SK-N-SH (cell line): ENCODE results near the gene MFAP4. TPM values are rescaled to one million over a fixed set of nuclear protein-coding genes. Genes with fewer than 3 reads are reported as not detected.

Source experiments
- CTCF ChIA-PET: fragments of 300-600, 350-600 bp; formaldehyde crosslinking; extraction: SDS; loops from one replicate; lab custom pipeline; 2021; lab: Yijun Ruan, JAX
- POLR2A ChIA-PET: fragments of 350-600 bp; sonication (Branson Sonifier 250); formaldehyde crosslinking; extraction: SDS; loops from one replicate; lab custom pipeline; 2020; ENCODE audit warnings: antibody characterized with exemption, inconsistent platforms; lab: Yijun Ruan, JAX
- DNase-seq: peaks from one replicate; pipeline ENCODE4 v3.0.0; 2012
- H2AFZ ChIP-seq: fragments of 200-600 bp; sonication (generic); 2 replicates; pipeline ENCODE4 v1.8.1; 2016; ENCODE audit warnings: antibody characterized with exemption, mild to moderate bottlenecking, low read depth
- H3F3A ChIP-seq: fragments of 200-600 bp; sonication (generic); replicated peaks from 2 replicates; pipeline ENCODE3; 2016; ENCODE audit warnings: antibody characterized with exemption, mild to moderate bottlenecking; ENCODE audit not compliant: insufficient read depth
- H3K27ac ChIP-seq, 2 experiments: fragments of 200-500 bp in 1 of 2; fragments of 200-600 bp in 1 of 2; sonication (Bioruptor generic) in 1 of 2; sonication (generic), shearing (Covaris generic) in 1 of 2; 2 replicates each; pipeline versions ENCODE4 v1.5.1 to v1.6.1; 2014 to 2016; ENCODE audit warnings: low read depth in 2 of 2, inconsistent platforms in 1 of 2, low read length in 1 of 2, mild to moderate bottlenecking in 1 of 2, mixed read lengths in 1 of 2
- H3K27me3 ChIP-seq: fragments of 200-600 bp; sonication (generic), shearing (Covaris generic); 2 replicates; pipeline ENCODE4 v1.6.1; 2016; ENCODE audit warnings: mixed run types; ENCODE audit not compliant: insufficient read depth
- H3K36me3 ChIP-seq, 2 experiments: fragments of 200-500 bp in 1 of 2; fragments of 200-600 bp in 1 of 2; sonication (Bioruptor generic) in 1 of 2; sonication (generic) in 1 of 2; replicated peaks in 1 of 2; 2 replicates each; pipeline versions ENCODE3 to v1.5.1; 2014 to 2016; ENCODE audit warnings: low read length in 1 of 2, mild to moderate bottlenecking in 1 of 2; ENCODE audit not compliant: insufficient read depth in 2 of 2, control insufficient read depth in 1 of 2
- H3K4me1 ChIP-seq, 2 experiments: fragments of 200-500 bp in 1 of 2; fragments of 200-600 bp in 1 of 2; sonication (Bioruptor generic) in 1 of 2; sonication (generic), shearing (Covaris generic) in 1 of 2; 2 replicates each; pipeline versions ENCODE4 v1.5.1 to v1.6.1; 2014 to 2016; ENCODE audit warnings: low read depth in 1 of 2, low read length in 1 of 2, mixed run types in 1 of 2; ENCODE audit not compliant: insufficient read depth in 2 of 2, control insufficient read depth in 1 of 2
- H3K4me2 ChIP-seq: fragments of 200-600 bp; sonication (generic), shearing (Covaris generic); 2 replicates; pipeline ENCODE4 v1.6.1; 2017; ENCODE audit warnings: mixed run types
- H3K4me3 ChIP-seq, 2 experiments: fragments of 200-500 bp in 1 of 2; fragments of 200-600 bp in 1 of 2; sonication (Bioruptor generic) in 1 of 2; sonication (generic), shearing (Covaris generic) in 1 of 2; 2 replicates each; pipeline versions ENCODE4 v1.5.1 to v1.8.1; 2014 to 2016; ENCODE audit warnings: low read depth in 2 of 2, inconsistent platforms in 1 of 2, low read length in 1 of 2, mild to moderate bottlenecking in 1 of 2, mixed read lengths in 1 of 2, moderate library complexity in 1 of 2
- H3K79me2 ChIP-seq: fragments of 200-600 bp; sonication (generic); 2 replicates; pipeline ENCODE4 v1.8.1; 2017; ENCODE audit warnings: mild to moderate bottlenecking; ENCODE audit not compliant: insufficient read depth
- H3K9ac ChIP-seq: fragments of 200-600 bp; sonication (generic); 2 replicates; pipeline ENCODE4 v1.6.1; 2017; ENCODE audit warnings: mixed run types
- H3K9me2 ChIP-seq: fragments of 200-600 bp; sonication (generic); 2 replicates; pipeline ENCODE4 v1.6.1; 2017; ENCODE audit warnings: mixed run types
- H3K9me3 ChIP-seq: fragments of 200-600 bp; sonication (generic); 2 replicates; pipeline ENCODE4 v1.6.1; 2017; ENCODE audit warnings: mixed run types, mild to moderate bottlenecking, moderate library complexity
- H4K20me1 ChIP-seq: fragments of 200-600 bp; sonication (generic); 2 replicates; pipeline ENCODE4 v1.6.1; 2017; ENCODE audit warnings: mild to moderate bottlenecking, mixed run types; ENCODE audit not compliant: insufficient read depth
- EP300 ChIP-seq, 2 experiments: IDR thresholded peaks; 2 replicates each; pipeline versions ENCODE4 v1.4.0 to v1.6.1; 2012; ENCODE audit warnings: borderline replicate concordance in 1 of 2, low read depth in 1 of 2, low read length in 1 of 2
- MEF2A ChIP-seq: IDR thresholded peaks from 2 replicates; pipeline ENCODE4 v1.4.0; 2012; ENCODE audit warnings: low read depth, borderline replicate concordance
- NRF1 ChIP-seq: IDR thresholded peaks from 2 replicates; pipeline ENCODE4 v1.6.1; 2012; ENCODE audit warnings: low read depth, mild to moderate bottlenecking, low read length
- RAD21 ChIP-seq: IDR thresholded peaks from 2 replicates; pipeline ENCODE4 v1.6.1; 2012; ENCODE audit warnings: mild to moderate bottlenecking, low read length
- SMC3 ChIP-seq: IDR thresholded peaks from 2 replicates; pipeline ENCODE4 v1.6.1; 2012; ENCODE audit warnings: low read depth, low read length, improper control_type of control experiment
- TEAD4 ChIP-seq: IDR thresholded peaks from 2 replicates; pipeline ENCODE4 v1.4.0; 2012; ENCODE audit warnings: mild to moderate bottlenecking, borderline replicate concordance; ENCODE audit not compliant: insufficient read depth
- WGBS: methylation state at CpG from one replicate; pipeline ENCODE4 v1.1.6; 2017; ENCODE audit warnings: low lambda C conversion rate; 5-methylcytosine and 5-hydroxymethylcytosine counted together
- polyA plus RNA-seq, 3 experiments: library from polyadenylated mRNA; depleted of rRNA; stranded (reverse); fragments of >200 nt; gene quantifications; 2 replicates each; pipeline ENCODE4 v1.2.3, GENCODE V29; 2012
- TF ChIP-seq, protein P1 (sequence below): fragments of 200-600 bp; sonication (generic); IDR thresholded peaks from 2 replicates; pipeline ENCODE4 v1.6.1; 2017; ENCODE audit warnings: antibody characterized with exemption, mild to moderate bottlenecking, moderate library complexity

Gene MFAP4
- polyA plus RNA-seq, 1 of the 3 experiments (the other 2 are of a cell fraction) = 120 TPM

- TF ChIP-seq, protein P1, sequence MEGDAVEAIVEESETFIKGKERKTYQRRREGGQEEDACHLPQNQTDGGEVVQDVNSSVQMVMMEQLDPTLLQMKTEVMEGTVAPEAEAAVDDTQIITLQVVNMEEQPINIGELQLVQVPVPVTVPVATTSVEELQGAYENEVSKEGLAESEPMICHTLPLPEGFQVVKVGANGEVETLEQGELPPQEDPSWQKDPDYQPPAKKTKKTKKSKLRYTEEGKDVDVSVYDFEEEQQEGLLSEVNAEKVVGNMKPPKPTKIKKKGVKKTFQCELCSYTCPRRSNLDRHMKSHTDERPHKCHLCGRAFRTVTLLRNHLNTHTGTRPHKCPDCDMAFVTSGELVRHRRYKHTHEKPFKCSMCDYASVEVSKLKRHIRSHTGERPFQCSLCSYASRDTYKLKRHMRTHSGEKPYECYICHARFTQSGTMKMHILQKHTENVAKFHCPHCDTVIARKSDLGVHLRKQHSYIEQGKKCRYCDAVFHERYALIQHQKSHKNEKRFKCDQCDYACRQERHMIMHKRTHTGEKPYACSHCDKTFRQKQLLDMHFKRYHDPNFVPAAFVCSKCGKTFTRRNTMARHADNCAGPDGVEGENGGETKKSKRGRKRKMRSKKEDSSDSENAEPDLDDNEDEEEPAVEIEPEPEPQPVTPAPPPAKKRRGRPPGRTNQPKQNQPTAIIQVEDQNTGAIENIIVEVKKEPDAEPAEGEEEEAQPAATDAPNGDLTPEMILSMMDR = no peak
- TF ChIP-seq MEF2A (no peak), TEAD4 (no peak), SMC3 (no peak), NRF1 (no peak)
These were observed 47.6 kb downstream of the MFAP4 start (continued) for GRCh38 chr17:19339341-19339815.

- H3K4me3 ChIP-seq = no peak overlapping the region
- no peaks in the 10 kb centered on the region for H4K20me1 ChIP-seq
- H3K27me3 ChIP-seq = no peaks in the 10 kb centered on the region
- H3K4me1 ChIP-seq = peaks cover 5 to 8% of the 10 kb centered on the region in 2 experiments; a peak in 2 of 4 replicates
- no peaks in the 10 kb centered on the region for H3K79me2 ChIP-seq
- POLR2A ChIA-PET = interaction anchor here (0.5 kb wide), 1 partner anchor 33 kb away, joined by 3 read pairs; no protein-coding TSS in a partner anchor
- no peaks in the 10 kb centered on the region for H3F3A ChIP-seq
- peaks cover 2 to 4% of the 10 kb centered on the region in 2 experiments for H3K36me3 ChIP-seq
- H3K9me3 ChIP-seq = no peaks in the 10 kb centered on the region
- TF ChIP-seq EP300 (IDR thresholded peaks at IDR 0.05; ENCODE audit: borderline replicate concordance in 1 of 2, low read depth in 1 of 2, low read length in 1 of 2) = no peak
- peak; percentile 37; the same call in 1 of the 2 replicates for TF ChIP-seq SMC3
- TF ChIP-seq, protein P1 = peak; percentile 55
- peak; percentile 43 for TF ChIP-seq RAD21
- TF ChIP-seq, all 33 proteins: peak for 3
- H2AFZ ChIP-seq = no peak overlapping the region
- CTCF ChIA-PET = interaction anchor here (0.6 to 2.0 kb wide), 8 partner anchors 16 to 108 kb away, joined by 3 to 11 read pairs (median 3); partner anchors contain the start of gene B9D1
- 89% methylated on average over 6 of the region's 7 CpGs for WGBS
- no peak overlapping the region for H3K9ac ChIP-seq
- H3K27ac ChIP-seq = no peak overlapping the region
- no peaks in the 10 kb centered on the region for H3K9me2 ChIP-seq
- DNase-seq = peak; percentile 62
- H3K4me2 ChIP-seq = no peak overlapping the region
These were observed 48.7 kb downstream of the MFAP4 start for GRCh38 chr17:19338031-19338990.
